Activated CD4-positive, alpha-beta memory T cell treated with anti-CD3 and anti-CD28 coated beads, Interleukin-2, amount 10 ng/mL, durations not matched to agents 7 days and 5 days (primary cell): Measurements from ENCODE around the gene TAF6L. TPM values are rescaled to one million over a fixed set of nuclear protein-coding genes. Genes with fewer than 3 reads are reported as not detected.

Source experiments
- CTCF ChIA-PET: fragments of 350-600 bp; sonication (Branson Sonifier 250); formaldehyde crosslinking; loops from one replicate; lab custom pipeline; 2021; ENCODE audit warnings: antibody characterized with exemption, inconsistent platforms; lab: Charles Lee
- POLR2A ChIA-PET: fragments of 350-600 bp; sonication (Branson Sonifier 250); formaldehyde crosslinking; loops from one replicate; lab custom pipeline; 2021; ENCODE audit warnings: antibody characterized with exemption; lab: Charles Lee
- DNase-seq: peaks from one replicate; pipeline ENCODE4 v3.0.0-alpha.2; 2020
- H3K27ac Mint-ChIP-seq: one replicate; pipeline ENCODE4 v1.8.0; 2021; ENCODE audit warnings: mild to moderate bottlenecking, mixed read lengths
- H3K27me3 Mint-ChIP-seq: one replicate; pipeline ENCODE4 v1.8.0; 2021; ENCODE audit warnings: mixed read lengths
- H3K36me3 Mint-ChIP-seq: one replicate; pipeline ENCODE4 v1.8.0; 2021; ENCODE audit warnings: low read depth, mixed read lengths
- H3K4me1 Mint-ChIP-seq: one replicate; pipeline ENCODE4 v1.8.0; 2021; ENCODE audit warnings: mixed read lengths
- H3K4me3 Mint-ChIP-seq: one replicate; pipeline ENCODE4 v1.8.0; 2021; ENCODE audit warnings: mild to moderate bottlenecking, mixed read lengths
- H3K9me3 Mint-ChIP-seq: one replicate; pipeline ENCODE4 v1.8.0; 2021; ENCODE audit warnings: mixed read lengths
- total RNA-seq, 2 experiments: library from RNA; stranded (reverse); gene quantifications; one replicate each; pipeline ENCODE4 v1.2.3, GENCODE V29; 2021

The TAF6L gene
- total RNA-seq, 2 experiments from 2014 or later: 15.2 to 16.0 TPM

DNA sequence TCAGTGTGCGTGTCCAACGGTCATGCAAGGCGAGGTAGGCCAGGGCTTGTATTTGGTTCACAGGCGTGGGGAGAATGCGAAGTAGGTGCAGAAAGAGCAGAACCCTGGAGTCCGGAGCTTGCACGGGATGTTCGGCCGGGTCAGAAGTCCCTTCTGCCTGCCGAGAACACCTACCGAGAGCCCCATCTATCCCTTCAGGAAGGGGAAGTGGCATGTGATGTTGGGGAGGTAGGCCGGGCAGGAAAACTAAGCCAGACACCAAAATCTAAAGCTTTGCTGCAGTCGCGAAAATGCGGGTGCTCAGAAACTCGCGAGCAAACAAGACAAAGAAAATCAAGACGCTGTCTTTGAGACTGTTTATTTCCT lies 435 bp upstream of the TAF6L start:
- H3K9me3 Mint-ChIP-seq: no peaks in the 10 kb centered on the region
- H3K4me3 Mint-ChIP-seq: peak overlapping the region; percentile 87
- peak overlapping the region; percentile 88 for H3K27ac Mint-ChIP-seq
- peaks cover 19% of the 10 kb centered on the region for H3K36me3 Mint-ChIP-seq
- ChIA-PET POLR2A (interaction anchor here (0.6 to 7.7 kb wide), 16 partner anchors 9 to 179 kb away, joined by 3 to 73 read pairs (median 10); partner anchors contain the start of genes C11orf98, CSKMT, HNRNPUL2 and INTS5), CTCF (interaction anchor here (0.6 to 8.8 kb wide), 7 partner anchors 9 to 159 kb away, joined by 3 to 108 read pairs (median 3); partner anchors contain the start of genes POLR2G, TMEM179B and ZBTB3)
- no peaks in the 10 kb centered on the region for H3K27me3 Mint-ChIP-seq
- DNase-seq: peak; percentile 37
- peaks cover 34% of the 10 kb centered on the region for H3K4me1 Mint-ChIP-seq

DNA sequence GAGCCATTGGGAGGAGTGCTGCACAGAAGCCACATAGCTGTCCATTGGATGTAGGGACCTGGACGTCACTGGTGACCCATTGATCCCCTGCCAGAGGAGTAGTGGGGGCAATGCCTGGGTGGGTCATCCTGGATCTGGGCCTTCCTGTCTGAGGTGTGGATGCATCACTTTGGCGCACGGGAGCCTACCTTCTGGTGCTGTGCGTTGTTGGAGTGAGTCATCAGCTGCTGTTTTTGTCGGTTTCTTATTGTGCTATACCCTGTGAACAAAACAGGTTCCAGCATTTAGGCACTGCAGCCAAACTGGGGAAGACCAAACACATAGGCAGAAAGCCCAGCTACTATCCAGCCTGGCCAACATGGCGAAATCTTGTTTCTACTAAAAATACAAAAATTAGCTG lies 3.2 kb downstream of the TAF6L start:
- DNase-seq: no peak
- Mint-ChIP-seq H3K27ac (no peak overlapping the region), H3K36me3 (peaks cover 15% of the 10 kb centered on the region), H3K4me1 (peaks cover 36% of the 10 kb centered on the region), H3K9me3 (no peaks in the 10 kb centered on the region), H3K4me3 (no peak overlapping the region), H3K27me3 (no peaks in the 10 kb centered on the region)
- ChIA-PET POLR2A (interaction anchor here (0.6 to 7.7 kb wide), 9 partner anchors 13 to 106 kb away, joined by 3 to 73 read pairs (median 4); partner anchors contain the start of genes NXF1, POLR2G, SLC3A2 and STX5), CTCF (interaction anchor here (0.6 to 8.8 kb wide), 4 partner anchors 12 to 38 kb away, joined by 3 to 108 read pairs (median 4); partner anchors contain the start of genes TMEM179B and ZBTB3)

DNA sequence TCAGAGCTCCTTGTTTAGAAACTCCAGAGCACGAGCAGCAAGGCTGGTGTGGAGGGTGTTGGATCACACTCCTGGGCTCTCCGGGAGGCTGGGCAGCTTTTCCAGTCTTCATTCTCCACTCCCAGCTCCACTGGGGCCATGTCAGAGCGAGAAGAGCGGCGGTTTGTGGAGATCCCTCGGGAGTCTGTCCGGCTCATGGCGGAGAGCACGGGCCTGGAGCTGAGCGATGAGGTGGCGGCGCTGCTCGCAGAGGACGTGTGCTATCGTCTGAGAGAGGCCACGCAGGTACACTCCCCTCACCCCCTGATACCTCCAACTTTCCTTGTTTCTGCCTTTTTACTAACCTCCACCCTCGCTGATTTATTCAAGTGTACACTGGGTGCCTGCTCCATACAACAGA lies 4.5 kb downstream of the TAF6L start:
- no peak overlapping the region for H3K4me3 Mint-ChIP-seq
- ChIA-PET POLR2A (interaction anchor here (1.0 to 7.7 kb wide), 8 partner anchors 12 to 106 kb away, joined by 3 to 73 read pairs (median 5); partner anchors contain the start of genes NXF1, POLR2G, SLC3A2 and TMEM179B), CTCF (interaction anchor here (0.8 to 8.8 kb wide), 3 partner anchors 11 to 39 kb away, joined by 3 to 108 read pairs (median 3); partner anchors contain the start of genes TMEM179B and ZBTB3)
- DNase-seq: no peak
- H3K27me3 Mint-ChIP-seq: no peaks in the 10 kb centered on the region
- no peak overlapping the region for H3K27ac Mint-ChIP-seq
- H3K4me1 Mint-ChIP-seq: peaks cover 24% of the 10 kb centered on the region
- peaks cover 12% of the 10 kb centered on the region for H3K36me3 Mint-ChIP-seq
- H3K9me3 Mint-ChIP-seq: no peaks in the 10 kb centered on the region

DNA sequence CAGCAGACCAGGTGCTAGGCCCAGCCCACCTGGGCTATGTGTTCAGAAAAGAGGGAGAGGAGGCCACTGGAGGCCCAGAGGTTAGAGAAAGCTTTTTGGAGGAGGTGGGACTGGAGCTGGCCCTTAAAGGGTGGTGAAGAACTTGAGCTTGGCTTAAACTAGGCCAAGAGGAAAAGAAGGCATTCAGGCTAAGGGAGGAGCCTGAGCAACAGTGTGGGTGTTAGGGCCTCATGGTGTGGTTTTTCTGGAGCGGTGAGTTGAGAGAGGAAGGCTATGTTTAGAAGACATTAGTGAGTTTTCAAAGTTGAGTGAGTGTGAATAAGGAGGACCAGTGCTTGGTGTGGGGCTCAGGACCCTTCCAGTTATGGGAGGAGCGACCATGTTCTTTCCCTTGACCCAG lies 6.2 kb downstream of the TAF6L start:
- no peak overlapping the region for H3K4me3 Mint-ChIP-seq
- CTCF ChIA-PET: interaction anchor here (0.8 to 8.8 kb wide), 4 partner anchors 9 to 352 kb away, joined by 3 to 108 read pairs (median 4); partner anchors contain the start of genes HNRNPUL2, TMEM179B and ZBTB3

DNA sequence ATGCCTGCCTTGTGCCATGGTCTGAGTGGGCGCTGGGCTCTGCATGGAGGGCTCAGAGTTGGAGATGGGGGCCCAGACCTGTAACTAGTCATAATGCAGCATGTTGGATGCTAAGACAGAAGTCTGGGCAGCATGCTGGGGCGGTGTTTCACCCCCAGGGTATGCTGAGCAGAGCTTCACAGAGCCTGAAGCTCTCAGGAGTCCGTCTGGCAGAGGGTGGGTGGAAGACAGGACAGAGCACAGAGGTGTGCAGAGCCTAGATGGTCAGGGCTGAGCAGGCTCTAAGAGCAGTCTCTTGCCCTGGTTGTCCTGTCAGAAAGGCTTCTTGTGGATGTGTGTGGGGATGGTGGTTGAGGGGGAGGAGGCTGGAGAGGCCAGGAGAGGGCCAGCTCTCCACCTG lies 7.2 kb downstream of the TAF6L start:
- H3K27ac Mint-ChIP-seq: peak overlapping the region; percentile 42
- no peak for DNase-seq
- no peaks in the 10 kb centered on the region for H3K27me3 Mint-ChIP-seq
- no peaks in the 10 kb centered on the region for H3K9me3 Mint-ChIP-seq
- ChIA-PET CTCF (no interaction called here), POLR2A (interaction anchor here (2.2 kb wide), 1 partner anchor 62 kb away, joined by 10 read pairs; the partner anchor contains the start of gene WDR74)
- no peak overlapping the region for H3K4me3 Mint-ChIP-seq
- peaks cover 17% of the 10 kb centered on the region for H3K36me3 Mint-ChIP-seq
- peaks cover 13% of the 10 kb centered on the region for H3K4me1 Mint-ChIP-seq

More for the DNA sequence above, 6.2 kb downstream of the TAF6L start:
- no peak for DNase-seq
- no peaks in the 10 kb centered on the region for H3K9me3 Mint-ChIP-seq
- H3K36me3 Mint-ChIP-seq: peaks cover 13% of the 10 kb centered on the region
- H3K27ac Mint-ChIP-seq: peak overlapping the region; percentile 49
- peaks cover 13% of the 10 kb centered on the region for H3K4me1 Mint-ChIP-seq
- no peaks in the 10 kb centered on the region for H3K27me3 Mint-ChIP-seq
- POLR2A ChIA-PET: interaction anchor here (1.6 to 3.5 kb wide), 3 partner anchors 10 to 104 kb away, joined by 6 to 24 read pairs (median 10); partner anchors contain the start of genes SLC3A2, TMEM179B and WDR74

DNA sequence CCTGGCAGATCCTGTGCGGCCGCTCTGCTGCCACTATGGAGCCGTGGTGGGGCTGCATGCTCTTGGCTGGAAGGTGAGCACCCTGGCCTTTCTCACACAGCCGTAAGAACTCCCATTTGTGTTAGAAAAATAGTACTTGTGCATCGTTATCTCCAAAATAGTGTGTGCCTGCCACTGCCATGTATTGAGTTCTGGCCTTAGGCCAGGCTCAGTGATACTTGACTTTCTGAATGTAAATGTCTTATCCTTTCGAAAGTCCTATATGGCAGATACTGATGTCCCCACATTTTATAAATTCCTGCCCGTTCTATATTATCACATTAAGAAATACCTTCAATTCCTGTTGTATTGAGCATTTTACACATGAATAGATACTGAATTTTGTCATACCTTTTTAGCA lies 11.6 kb downstream of the TAF6L start:
- Mint-ChIP-seq H3K27ac (no peak overlapping the region), H3K4me1 (peaks cover 12% of the 10 kb centered on the region), H3K27me3 (no peaks in the 10 kb centered on the region), H3K36me3 (peaks cover 18% of the 10 kb centered on the region), H3K4me3 (no peak overlapping the region), H3K9me3 (no peaks in the 10 kb centered on the region)
- no peak for DNase-seq
- ChIA-PET CTCF (no interaction called here), POLR2A (interaction anchor here (0.6 kb wide), 1 partner anchor 58 kb away, joined by 3 read pairs; no protein-coding TSS in a partner anchor)

DNA sequence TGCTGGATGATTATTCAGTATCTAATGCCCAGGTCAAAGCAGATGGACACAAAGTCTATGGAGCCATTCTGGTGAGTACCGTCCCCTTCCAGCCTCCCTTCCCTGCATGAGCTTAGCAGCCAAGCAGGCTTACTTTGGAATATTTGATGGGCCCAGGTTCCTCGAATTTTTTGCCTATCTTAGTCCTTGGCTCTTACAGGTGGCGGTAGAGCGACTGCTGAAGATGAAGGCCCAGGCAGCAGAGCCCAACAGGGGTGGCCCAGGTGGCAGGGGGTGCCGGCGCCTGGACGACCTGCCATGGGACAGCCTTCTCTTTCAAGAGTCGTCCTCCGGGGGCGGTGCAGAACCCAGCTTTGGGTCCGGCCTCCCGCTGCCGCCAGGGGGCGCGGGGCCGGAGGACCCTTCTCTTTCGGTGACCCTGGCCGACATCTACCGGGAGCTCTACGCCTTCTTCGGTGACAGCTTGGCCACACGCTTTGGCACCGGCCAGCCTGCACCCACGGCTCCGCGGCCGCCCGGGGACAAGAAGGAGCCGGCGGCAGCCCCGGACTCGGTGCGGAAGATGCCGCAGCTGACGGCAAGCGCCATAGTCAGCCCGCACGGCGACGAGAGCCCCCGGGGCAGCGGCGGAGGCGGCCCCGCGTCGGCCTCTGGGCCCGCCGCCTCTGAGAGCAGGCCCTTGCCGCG lies 15.3 kb downstream of the TAF6L start:
- Mint-ChIP-seq H3K36me3 (peaks cover 39% of the 10 kb centered on the region), H3K9me3 (no peaks in the 10 kb centered on the region), H3K4me3 (peak overlapping the region; percentile 83), H3K4me1 (peaks cover 43% of the 10 kb centered on the region), H3K27ac (peak overlapping the region; percentile 85), H3K27me3 (no peaks in the 10 kb centered on the region)
- DNase-seq: peak; percentile 89
- ChIA-PET POLR2A (interaction anchor here (0.8 to 11.3 kb wide), 31 partner anchors 10 to 195 kb away, joined by 3 to 224 read pairs (median 10); partner anchors contain the start of genes B3GAT3, GNG3, HNRNPUL2 and INTS5), CTCF (interaction anchor here (0.7 to 5.0 kb wide), 47 partner anchors 8 to 362 kb away, joined by 3 to 108 read pairs (median 5); partner anchors contain the start of genes C11orf98, CSKMT, GNG3 and HNRNPUL2)

DNA sequence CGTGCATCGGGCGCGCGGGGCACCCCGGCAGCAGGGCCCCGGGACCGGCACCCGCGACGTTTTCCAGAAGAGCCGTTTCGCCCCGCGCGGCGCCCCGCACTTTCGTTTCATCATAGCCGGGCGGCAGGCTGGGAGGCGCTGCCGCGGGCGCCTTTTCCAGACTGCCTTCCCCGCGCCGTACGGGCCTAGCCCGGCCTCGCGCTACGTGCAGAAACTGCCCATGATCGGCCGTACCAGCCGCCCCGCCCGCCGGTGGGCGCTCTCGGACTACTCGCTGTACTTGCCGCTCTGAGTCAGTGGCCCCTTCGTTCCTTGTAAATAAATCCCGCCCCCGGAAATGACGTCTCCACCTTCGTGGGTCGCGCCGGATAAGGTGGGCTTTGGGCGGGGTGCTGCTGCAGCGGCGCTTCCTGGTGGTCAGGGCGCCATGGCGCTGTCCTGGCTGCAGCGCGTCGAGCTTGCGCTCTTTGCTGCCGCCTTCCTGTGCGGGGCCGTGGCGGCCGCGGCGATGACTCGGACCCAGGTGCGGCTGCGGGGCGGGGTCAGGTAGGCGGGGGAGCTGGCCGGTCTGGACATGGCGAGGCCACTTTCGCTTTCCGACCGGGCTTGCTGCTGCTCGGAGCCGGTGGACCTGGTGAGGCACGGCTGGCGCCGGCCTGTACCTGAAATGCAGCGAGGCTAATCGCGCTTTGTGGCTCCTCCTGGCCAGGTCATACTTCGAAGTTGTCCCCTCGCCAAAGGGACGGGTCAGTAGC lies 16.0 kb downstream of the TAF6L start, which contains the start of gene TMEM179B:
Gene TMEM179B (plus strand): TSS at position 398 of the 755 bp plus-strand sequence. CDS start 30 bp downstream, at position 428.
- H3K36me3 Mint-ChIP-seq: peaks cover 44% of the 10 kb centered on the region
- peak within 1 kb of the TSS; percentile 97 for H3K27ac Mint-ChIP-seq
- peaks cover 47% of the 10 kb centered on the region for H3K4me1 Mint-ChIP-seq
- ChIA-PET CTCF (interaction anchor here (0.7 to 5.0 kb wide), 43 partner anchors 7 to 362 kb away, joined by 3 to 108 read pairs (median 5); partner anchors contain the start of genes C11orf98, CSKMT, GNG3 and HNRNPUL2), POLR2A (interaction anchor here (0.6 to 11.3 kb wide), 39 partner anchors 10 to 363 kb away, joined by 3 to 224 read pairs (median 7); partner anchors contain the start of genes B3GAT3, GNG3, HNRNPUL2 and INTS5)
- H3K27me3 Mint-ChIP-seq: no peaks in the 10 kb centered on the region
- H3K4me3 Mint-ChIP-seq: peak within 1 kb of the TSS; percentile 95
- no peaks in the 10 kb centered on the region for H3K9me3 Mint-ChIP-seq
- peak; percentile 98 for DNase-seq

DNA sequence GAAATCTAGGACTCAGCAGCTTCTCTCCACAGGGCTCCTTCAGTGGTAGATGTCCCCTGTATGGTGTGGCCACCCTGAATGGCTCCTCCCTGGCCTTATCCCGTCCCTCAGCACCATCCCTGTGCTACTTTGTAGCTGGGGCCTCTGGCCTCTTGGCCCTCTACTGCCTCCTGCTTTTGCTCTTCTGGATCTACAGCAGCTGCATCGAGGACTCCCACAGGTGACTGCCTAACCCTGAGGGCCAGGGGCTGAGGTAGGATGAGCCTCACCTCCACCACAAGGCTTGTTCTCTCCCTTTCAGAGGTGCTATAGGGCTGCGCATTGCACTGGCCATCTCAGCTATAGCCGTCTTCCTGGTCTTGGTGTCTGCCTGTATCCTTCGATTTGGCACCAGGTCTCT lies 17.8 kb downstream of the TAF6L start:
- ChIA-PET POLR2A (interaction anchor here (1.2 to 11.3 kb wide), 16 partner anchors 8 to 143 kb away, joined by 3 to 224 read pairs (median 34); partner anchors contain the start of genes GANAB, HNRNPUL2, NXF1 and POLR2G), CTCF (interaction anchor here (1.0 to 5.0 kb wide), 7 partner anchors 16 to 108 kb away, joined by 3 to 108 read pairs (median 7); partner anchors contain the start of genes NXF1, STX5, TAF6L and TEX54)
- no peaks in the 10 kb centered on the region for H3K27me3 Mint-ChIP-seq
- H3K27ac Mint-ChIP-seq: peak overlapping the region; percentile 97
- no peak for DNase-seq
- peaks cover 46% of the 10 kb centered on the region for H3K36me3 Mint-ChIP-seq
- peaks cover 53% of the 10 kb centered on the region for H3K4me1 Mint-ChIP-seq
- no peaks in the 10 kb centered on the region for H3K9me3 Mint-ChIP-seq
- H3K4me3 Mint-ChIP-seq: peak overlapping the region; percentile 95

DNA sequence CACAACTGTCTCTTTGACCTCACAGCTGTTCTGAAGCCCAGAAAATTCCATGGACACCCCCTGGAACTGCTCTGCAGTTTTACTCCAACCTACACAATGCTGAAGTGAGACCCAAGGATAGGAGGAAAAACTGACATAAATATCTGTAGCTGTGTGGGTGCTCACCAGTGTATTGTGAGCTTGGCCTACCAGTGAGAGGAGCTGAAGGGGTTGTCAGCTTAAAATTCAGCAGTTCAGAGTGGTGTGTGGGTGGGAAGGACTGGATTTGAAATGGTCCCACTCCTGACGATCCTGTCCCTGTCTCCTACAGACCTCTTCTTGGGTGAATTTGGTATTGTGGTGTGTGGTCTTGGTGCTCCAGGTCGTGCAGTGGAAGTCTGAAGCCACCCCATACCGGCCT lies 18.4 kb downstream of the TAF6L start:
- ChIA-PET POLR2A (interaction anchor here (1.2 to 11.3 kb wide), 11 partner anchors 11 to 143 kb away, joined by 3 to 224 read pairs (median 44); partner anchors contain the start of genes GANAB, HNRNPUL2, NXF1 and POLR2G), CTCF (interaction anchor here (1.0 to 2.4 kb wide), 3 partner anchors 16 to 92 kb away, joined by 3 to 7 read pairs (median 4); partner anchors contain the start of genes NXF1 and ZBTB3)
- Mint-ChIP-seq H3K27ac (peak overlapping the region; percentile 97), H3K4me1 (peaks cover 55% of the 10 kb centered on the region), H3K27me3 (no peaks in the 10 kb centered on the region), H3K36me3 (peaks cover 52% of the 10 kb centered on the region), H3K9me3 (no peaks in the 10 kb centered on the region), H3K4me3 (peak overlapping the region; percentile 95)
- no peak for DNase-seq

DNA sequence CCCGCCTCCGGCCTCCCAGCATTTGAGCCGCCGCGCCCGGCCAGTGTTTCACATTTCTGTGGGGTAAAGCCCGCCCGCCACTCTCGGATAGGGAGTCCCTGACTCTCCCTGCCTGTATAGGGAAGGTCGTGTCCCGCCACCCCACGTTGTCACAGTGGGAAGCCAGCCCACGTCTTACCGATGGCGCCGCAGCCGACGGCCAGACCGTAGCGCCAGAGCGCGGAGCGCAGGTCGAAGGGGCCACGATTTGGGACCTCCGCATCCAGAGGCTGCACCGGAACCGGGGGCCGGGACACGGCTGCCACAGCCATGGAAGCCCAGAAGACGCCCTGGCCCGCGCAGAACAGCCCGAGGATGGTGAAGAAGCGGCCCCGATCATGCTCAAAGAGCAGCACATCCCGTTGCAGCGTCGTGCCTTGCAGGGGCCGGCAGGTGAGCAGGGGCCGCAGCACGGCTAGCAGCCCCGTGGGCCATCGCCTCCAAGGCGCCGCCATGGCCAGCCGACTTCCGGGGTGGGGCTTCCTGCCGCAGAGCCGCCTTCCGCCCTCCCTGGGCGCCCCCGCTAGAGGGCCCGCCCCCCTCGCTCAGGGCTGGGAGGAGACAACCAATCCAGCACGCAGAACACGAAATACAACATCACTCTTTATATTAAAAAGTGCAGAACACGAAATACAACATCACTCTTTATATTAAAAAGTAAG lies 20.5 kb downstream of the TAF6L start, which contains the start of gene TMEM223:
Gene TMEM223 (minus strand): TSS at position 506 of the 701 bp plus-strand sequence. CDS start 12 bp downstream, at position 494.
- Mint-ChIP-seq H3K27ac (peak within 1 kb of the TSS; percentile 97), H3K4me3 (peak within 1 kb of the TSS; percentile 90), H3K27me3 (no peaks in the 10 kb centered on the region), H3K36me3 (peaks cover 67% of the 10 kb centered on the region), H3K9me3 (no peaks in the 10 kb centered on the region), H3K4me1 (peaks cover 46% of the 10 kb centered on the region)
- ChIA-PET POLR2A (interaction anchor here (1.0 to 11.3 kb wide), 16 partner anchors 9 to 179 kb away, joined by 3 to 224 read pairs (median 6); partner anchors contain the start of genes C11orf98, CSKMT, EML3 and NXF1), CTCF (interaction anchor here (0.7 to 2.4 kb wide), 8 partner anchors 10 to 114 kb away, joined by 3 to 7 read pairs (median 4); partner anchors contain the start of genes NXF1 and ZBTB3)
- DNase-seq: peak; percentile 92
